ENCODE measurements around the gene PDX1. TPM values are rescaled to one million over a fixed set of nuclear protein-coding genes. Genes with fewer than 3 reads are reported as not detected.
A peak's percentile ranks its signal among the peaks of the same experiment; 100 is the strongest.

Gene PDX1
- polyA plus RNA-seq, 6 donors from 2014 or later = not detected

DNA sequence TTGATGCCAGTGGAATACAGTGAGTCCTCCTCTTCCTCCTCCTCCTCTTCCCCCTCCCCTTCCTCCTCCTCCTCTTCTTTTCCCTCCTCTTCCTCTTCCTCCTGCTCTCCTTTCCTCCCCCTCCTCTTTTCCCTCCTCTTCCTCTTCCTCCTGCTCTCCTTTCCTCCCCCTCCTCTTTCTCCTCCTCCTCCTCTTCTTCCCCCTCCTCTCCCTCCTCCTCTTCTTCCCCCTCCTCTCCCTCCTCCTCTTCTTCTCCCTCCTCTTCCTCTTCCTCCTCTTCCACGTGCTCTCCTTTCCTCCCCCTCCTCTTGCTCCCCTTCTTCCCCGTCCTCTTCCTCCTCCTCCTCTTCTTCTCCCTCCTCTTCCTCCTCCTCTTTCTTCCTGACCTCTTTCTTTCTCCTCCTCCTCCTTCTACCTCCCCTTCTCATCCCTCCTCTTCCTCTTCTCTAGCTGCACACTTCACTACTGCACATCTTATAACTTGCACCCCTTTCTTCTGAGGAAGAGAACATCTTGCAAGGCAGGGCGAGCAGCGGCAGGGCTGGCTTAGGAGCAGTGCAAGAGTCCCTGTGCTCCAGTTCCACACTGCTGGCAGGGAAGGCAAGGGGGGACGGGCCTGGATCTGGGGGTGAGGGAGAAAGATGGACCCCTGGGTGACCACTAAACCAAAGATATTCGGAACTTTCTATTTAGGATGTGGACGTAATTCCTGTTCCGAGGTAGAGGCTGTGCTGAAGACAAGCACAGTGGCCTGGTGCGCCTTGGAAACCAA is 5.6 kb downstream of the PDX1 start:
- H3K9me3 Mint-ChIP-seq = peaks cover 2 to 52% (median 32%) of the 10 kb centered on the region in 7 donors
- H3K27me3 Mint-ChIP-seq = peaks cover 75 to 96% (median 84%) of the 10 kb centered on the region in 3 donors
- peak overlapping the region in 4 of 6 donors; percentile 55 to 94 (median 78) for H3K27ac Mint-ChIP-seq
- H3K36me3 Mint-ChIP-seq = peaks cover 0 to 30% of the 10 kb centered on the region in 2 donors
- ATAC-seq (ENCODE audit: low read depth in 2 of 2) (no peak), DNase-seq (no peak)
- peak overlapping the region in 4 of 8 donors; percentile 21 to 82 (median 59) for H3K4me3 Mint-ChIP-seq
- peaks cover 46 to 62% (median 51%) of the 10 kb centered on the region in 3 donors for H3K4me1 Mint-ChIP-seq

DNA sequence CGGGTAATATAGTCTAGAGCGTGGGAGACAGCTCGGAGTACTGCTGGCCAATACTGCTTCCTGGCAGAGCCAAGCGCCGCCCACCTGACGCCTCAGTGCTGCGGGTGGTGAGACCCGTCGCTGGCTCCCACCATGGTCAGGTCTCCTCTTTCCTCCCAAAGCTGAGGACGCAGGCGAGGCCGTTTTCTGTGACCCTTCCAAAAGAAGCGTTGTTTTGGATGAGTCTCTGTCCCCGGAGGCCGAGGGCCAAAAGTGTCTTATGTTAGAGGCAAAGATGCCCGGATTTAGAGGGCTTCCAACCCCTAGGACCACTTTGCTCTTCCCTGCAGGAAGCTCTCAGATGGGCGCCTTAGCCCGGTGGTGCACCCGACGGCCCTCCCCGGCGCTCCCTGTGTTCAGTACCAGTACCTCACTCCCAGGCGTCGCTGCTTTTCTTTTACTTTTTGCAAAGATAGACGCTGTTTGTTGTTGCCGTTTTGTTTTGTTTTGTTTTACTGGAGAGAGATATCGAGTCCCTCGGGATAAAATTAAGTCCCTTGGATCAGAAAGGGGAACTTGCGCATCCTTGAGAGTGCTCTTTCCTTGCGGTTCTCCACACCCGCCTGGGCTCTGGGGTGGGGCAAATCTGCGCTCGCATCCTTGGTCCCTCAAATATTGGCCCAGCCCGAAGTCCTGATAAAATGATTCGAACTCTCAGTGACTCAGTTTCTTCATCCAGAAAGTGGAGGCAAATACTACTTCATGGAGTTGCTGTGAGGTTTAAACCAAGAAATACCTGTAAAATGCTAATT is 7.0 kb downstream of the PDX1 start:
- H3K36me3 Mint-ChIP-seq = peaks cover 0 to 30% of the 10 kb centered on the region in 2 donors
- no peak for ATAC-seq (ENCODE audit: low read depth in 2 of 2)
- peaks cover 39 to 52% (median 43%) of the 10 kb centered on the region in 3 donors for H3K4me1 Mint-ChIP-seq
- peak overlapping the region; percentile 7 to 82 (median 56) for H3K4me3 Mint-ChIP-seq
- peaks cover 83 to 97% (median 92%) of the 10 kb centered on the region in 3 donors for H3K27me3 Mint-ChIP-seq
- no peak for DNase-seq
- H3K27ac Mint-ChIP-seq = peak overlapping the region in 4 of 6 donors; percentile 77 to 94 (median 84)
- H3K9me3 Mint-ChIP-seq = peaks cover 2 to 52% (median 35%) of the 10 kb centered on the region in 7 donors

DNA sequence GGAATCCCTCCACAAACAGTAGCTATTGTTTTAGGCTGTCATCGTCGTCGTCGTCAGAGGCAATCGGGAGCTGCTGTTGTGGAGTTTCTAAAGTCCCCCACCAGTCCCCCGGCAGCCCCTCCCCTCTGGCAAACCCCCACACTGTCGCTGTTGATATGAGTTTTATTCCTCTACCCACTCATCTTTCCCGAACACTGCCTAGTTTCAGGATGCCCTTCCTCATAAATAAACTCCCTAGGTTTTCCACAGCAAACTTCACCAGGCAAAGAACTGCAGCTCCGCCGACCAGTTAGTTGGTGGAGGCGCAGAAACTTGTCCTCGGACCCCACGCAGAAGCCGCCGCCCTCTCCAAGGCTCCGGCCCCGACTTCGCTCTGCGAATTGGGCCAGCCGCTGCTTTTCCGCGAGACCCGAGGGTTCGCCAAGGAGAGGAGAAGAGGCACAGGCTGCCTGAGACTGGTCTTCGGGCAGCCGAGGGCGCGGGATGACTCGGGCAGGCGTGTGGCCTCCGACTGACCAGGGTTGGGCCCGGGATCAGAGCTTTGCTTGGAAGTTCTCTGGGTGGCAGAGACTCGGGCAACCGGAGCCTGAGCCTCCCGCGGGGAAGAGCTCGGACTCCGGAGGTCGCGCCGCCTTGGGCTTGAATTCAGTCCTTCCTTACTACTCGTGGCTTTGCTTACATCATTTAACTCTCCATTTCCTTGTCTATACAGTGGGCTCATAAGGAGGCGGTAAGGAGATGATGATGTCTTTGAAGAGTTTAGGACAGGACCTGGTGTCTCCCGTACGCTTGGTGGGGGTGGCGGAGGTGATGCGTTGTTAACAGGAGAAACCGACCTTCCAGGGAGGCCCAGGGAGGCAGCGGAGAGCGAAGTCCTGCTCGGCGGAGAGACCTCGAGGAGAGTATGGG is 7.9 kb downstream of the PDX1 start:
- Mint-ChIP-seq H3K27ac (peak overlapping the region in 4 of 6 donors; percentile 77 to 94 (median 84)), H3K4me3 (peak overlapping the region; percentile 38 to 82 (median 74)), H3K36me3 (peaks cover 0 to 30% of the 10 kb centered on the region in 2 donors), H3K4me1 (peaks cover 36 to 46% (median 38%) of the 10 kb centered on the region in 3 donors), H3K9me3 (peaks cover 2 to 49% (median 35%) of the 10 kb centered on the region in 7 donors), H3K27me3 (peaks cover 81 to 96% (median 90%) of the 10 kb centered on the region in 3 donors)
- no peak for DNase-seq
- ATAC-seq (ENCODE audit: low read depth in 2 of 2) = no peak

DNA sequence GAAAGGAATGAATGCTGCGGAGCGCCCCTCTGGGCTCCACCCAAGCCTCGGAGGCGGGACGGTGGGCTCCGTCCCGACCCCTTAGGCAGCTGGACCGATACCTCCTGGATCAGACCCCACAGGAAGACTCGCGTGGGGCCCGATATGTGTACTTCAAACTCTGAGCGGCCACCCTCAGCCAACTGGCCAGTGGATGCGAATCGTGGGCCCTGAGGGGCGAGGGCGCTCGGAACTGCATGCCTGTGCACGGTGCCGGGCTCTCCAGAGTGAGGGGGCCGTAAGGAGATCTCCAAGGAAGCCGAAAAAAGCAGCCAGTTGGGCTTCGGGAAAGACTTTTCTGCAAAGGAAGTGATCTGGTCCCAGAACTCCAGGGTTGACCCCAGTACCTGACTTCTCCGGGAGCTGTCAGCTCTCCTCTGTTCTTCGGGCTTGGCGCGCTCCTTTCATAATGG is 8.6 kb downstream of the PDX1 start:
- Mint-ChIP-seq H3K4me3 (peak overlapping the region in 6 of 8 donors; percentile 10 to 82 (median 78)), H3K36me3 (peaks cover 0 to 30% of the 10 kb centered on the region in 2 donors), H3K4me1 (peaks cover 35 to 40% (median 36%) of the 10 kb centered on the region in 3 donors), H3K27me3 (peaks cover 78 to 90% (median 86%) of the 10 kb centered on the region in 3 donors), H3K27ac (peak overlapping the region in 3 of 6 donors; percentile 71 to 91 (median 90)), H3K9me3 (peaks cover 2 to 42% (median 29%) of the 10 kb centered on the region in 7 donors)
- no peak for ATAC-seq (ENCODE audit: low read depth in 2 of 2)
- no peak for DNase-seq

DNA sequence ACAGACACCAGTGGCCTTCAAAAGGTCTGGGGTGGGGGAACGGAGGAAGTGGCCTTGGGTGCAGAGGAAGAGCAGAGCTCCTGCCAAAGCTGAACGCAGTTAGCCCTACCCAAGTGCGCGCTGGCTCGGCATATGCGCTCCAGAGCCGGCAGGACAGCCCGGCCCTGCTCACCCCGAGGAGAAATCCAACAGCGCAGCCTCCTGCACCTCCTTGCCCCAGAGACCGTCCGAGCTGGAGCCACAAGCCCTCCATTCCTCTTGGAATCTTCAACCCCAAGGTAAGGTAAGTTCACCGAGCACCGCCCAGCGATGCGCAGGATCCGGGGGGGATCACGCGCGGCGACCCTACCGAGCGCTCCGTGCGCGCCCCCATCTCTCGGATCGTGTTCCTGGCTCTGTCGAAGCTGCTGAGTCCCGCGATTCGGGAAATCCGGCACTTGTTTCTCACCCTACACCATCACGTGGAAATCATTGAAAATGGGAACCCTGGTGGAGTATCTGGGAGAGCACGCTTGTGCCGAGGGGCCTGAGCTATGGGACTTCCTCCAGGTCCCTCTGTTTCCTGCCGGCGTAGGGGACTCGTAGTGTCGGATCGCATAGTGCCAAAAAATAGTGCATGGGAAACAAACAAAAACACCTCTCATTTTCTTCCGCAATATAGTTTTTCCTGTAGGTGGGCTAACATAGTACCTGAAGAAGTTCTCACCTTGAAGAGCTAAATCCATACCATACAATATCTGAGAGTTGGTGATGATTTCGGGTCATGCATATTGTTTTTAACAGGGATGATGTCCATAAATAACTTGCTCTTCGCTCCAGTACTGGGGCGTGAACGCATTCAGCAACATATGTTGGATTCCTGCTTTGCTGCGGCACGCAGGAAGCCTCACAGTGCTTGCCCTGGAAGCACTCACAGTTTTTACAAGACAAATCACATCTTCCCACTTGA is 9.3 kb downstream of the PDX1 start:
- ATAC-seq (ENCODE audit: low read depth in 2 of 2) (no peak), DNase-seq (no peak)
- Mint-ChIP-seq H3K4me1 (peaks cover 28 to 35% (median 29%) of the 10 kb centered on the region in 3 donors), H3K36me3 (peaks cover 0 to 26% of the 10 kb centered on the region in 2 donors), H3K27ac (peak overlapping the region in 3 of 6 donors; percentile 71 to 88 (median 71)), H3K4me3 (peak overlapping the region in 4 of 8 donors; percentile 15 to 44 (median 36)), H3K9me3 (peaks cover 2 to 40% (median 24%) of the 10 kb centered on the region in 7 donors), H3K27me3 (peaks cover 77 to 90% (median 86%) of the 10 kb centered on the region in 3 donors)

DNA sequence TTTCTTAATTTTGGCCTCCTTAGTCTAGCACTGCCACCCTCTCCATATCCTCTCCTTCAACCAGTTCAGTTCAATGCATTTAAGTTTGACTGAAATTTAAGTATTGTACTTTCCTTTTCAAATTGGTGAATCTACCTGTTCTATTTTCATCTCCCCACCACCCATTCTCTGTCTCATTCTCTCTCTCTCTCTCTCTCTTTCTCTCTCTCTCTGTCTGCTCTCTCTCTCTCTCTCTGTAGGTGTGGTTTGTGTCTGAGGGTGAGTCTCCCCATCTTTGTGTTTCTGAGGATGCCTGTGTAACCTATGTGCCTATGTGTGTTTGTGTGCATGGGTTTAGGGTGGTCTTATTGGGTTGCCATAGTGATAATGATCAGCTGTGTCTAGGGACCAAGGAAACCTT is 10.1 kb downstream of the PDX1 start:
- ATAC-seq (ENCODE audit: low read depth in 2 of 2) = no peak
- Mint-ChIP-seq H3K27me3 (peaks cover 72 to 86% (median 81%) of the 10 kb centered on the region in 3 donors), H3K36me3 (peaks cover 0 to 24% of the 10 kb centered on the region in 2 donors), H3K4me3 (peak overlapping the region in 2 of 8 donors; percentile 39 to 57), H3K4me1 (peaks cover 25 to 35% (median 25%) of the 10 kb centered on the region in 3 donors), H3K27ac (peak overlapping the region in 1 of 6 donors; percentile 76), H3K9me3 (peaks cover 2 to 40% (median 24%) of the 10 kb centered on the region in 7 donors)
- no peak for DNase-seq

DNA sequence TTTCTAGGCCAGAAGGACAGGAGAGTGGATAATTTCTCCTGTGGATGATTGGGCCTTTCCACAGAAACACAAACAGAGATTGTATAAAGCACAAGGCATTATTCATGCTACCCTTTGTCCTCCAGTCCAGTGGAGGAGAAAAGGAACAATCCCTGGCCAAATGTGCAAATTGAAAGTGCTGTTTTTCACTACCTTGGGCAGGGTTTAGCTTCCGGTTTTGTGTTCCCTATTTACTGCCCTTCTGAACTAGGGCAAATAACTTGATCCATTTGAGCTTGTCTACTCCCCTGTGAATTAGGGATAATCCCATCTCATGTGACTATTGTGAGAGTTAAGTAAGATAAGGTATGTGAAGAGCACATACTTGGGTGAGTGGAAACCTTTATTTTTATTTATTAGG is 13.3 kb downstream of the PDX1 start:
- peaks cover 6 to 10% (median 10%) of the 10 kb centered on the region in 3 donors for H3K4me1 Mint-ChIP-seq
- H3K27me3 Mint-ChIP-seq = peaks cover 50 to 65% (median 51%) of the 10 kb centered on the region in 3 donors
- ATAC-seq (ENCODE audit: low read depth in 2 of 2) (no peak), DNase-seq (no peak)
- H3K36me3 Mint-ChIP-seq = peaks cover 0 to 3% of the 10 kb centered on the region in 2 donors
- peaks cover under 1 to 18% (median 12%) of the 10 kb centered on the region in 7 donors for H3K9me3 Mint-ChIP-seq
- H3K27ac Mint-ChIP-seq = no peak overlapping the region
- H3K4me3 Mint-ChIP-seq = no peak overlapping the region

DNA sequence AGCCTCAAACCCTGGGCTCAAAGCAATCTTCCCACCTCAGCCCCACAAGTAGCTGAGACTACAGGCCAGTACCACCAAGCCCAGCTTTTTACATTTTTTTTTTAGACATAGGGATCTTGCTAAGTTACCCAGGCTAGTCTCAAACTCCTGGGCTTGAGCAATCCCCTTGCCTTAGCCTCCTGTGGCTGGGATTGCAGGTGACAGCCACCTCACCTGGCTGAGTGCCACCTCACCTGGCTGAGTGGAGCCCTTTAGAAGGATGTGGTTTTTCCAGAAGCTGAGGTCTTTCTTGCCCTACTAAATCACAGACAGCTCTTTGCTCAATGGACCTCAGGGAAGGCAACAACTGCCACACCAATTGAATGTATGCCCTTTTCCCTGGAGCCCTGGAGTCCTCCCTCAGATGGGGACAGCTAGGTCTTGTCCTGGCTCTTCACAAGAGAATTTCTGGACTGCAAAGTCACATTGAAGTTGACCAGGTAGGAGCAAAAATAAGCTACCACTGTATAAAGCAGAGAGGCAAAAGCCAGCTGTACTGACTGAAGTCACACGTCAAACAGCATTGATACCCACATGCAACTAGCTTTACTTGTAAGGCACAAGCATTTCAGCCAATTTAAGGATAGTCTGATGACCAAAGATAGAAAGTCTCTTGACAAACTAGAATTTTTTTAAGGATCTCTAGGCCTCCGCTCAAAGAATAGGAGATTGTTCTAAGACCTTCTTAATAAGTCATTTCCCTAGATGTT is 14.0 kb downstream of the PDX1 start:
- Mint-ChIP-seq H3K36me3 (no peaks in the 10 kb centered on the region), H3K4me3 (no peak overlapping the region), H3K27me3 (peaks cover 43 to 59% (median 46%) of the 10 kb centered on the region in 3 donors), H3K9me3 (peaks cover 0 to 17% (median 11%) of the 10 kb centered on the region in 7 donors), H3K4me1 (peaks cover 4 to 6% (median 4%) of the 10 kb centered on the region in 3 donors), H3K27ac (no peak overlapping the region)
- DNase-seq (no peak), ATAC-seq (ENCODE audit: low read depth in 2 of 2) (no peak)

DNA sequence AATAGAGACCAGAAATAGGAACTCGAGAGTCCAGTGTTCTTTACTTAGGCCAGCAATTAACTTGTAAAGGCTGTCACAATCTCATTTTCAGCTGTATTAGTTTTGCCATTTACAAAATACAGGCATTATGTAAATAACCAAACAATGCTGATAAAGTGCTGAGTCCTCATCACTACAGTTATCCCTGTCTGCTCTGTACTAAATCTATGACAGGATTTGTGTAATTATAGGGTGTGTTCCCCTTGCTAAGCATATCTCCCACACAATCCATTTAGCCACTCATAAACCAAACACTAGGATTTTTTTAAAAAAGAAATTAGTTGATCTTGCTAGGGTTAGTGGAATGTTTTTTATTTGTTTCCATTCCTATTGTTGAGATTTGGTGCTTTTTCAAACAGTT is 23.2 kb downstream of the PDX1 start:
- no peak for ATAC-seq (ENCODE audit: low read depth in 2 of 2)
- Mint-ChIP-seq H3K4me3 (no peak overlapping the region), H3K9me3 (peaks cover 5 to 37% (median 20%) of the 10 kb centered on the region in 7 donors), H3K27me3 (peaks cover 36 to 69% (median 40%) of the 10 kb centered on the region in 3 donors), H3K4me1 (no peaks in the 10 kb centered on the region), H3K27ac (no peak overlapping the region), H3K36me3 (peaks cover 13 to 15% of the 10 kb centered on the region in 2 donors)
- DNase-seq = no peak

DNA sequence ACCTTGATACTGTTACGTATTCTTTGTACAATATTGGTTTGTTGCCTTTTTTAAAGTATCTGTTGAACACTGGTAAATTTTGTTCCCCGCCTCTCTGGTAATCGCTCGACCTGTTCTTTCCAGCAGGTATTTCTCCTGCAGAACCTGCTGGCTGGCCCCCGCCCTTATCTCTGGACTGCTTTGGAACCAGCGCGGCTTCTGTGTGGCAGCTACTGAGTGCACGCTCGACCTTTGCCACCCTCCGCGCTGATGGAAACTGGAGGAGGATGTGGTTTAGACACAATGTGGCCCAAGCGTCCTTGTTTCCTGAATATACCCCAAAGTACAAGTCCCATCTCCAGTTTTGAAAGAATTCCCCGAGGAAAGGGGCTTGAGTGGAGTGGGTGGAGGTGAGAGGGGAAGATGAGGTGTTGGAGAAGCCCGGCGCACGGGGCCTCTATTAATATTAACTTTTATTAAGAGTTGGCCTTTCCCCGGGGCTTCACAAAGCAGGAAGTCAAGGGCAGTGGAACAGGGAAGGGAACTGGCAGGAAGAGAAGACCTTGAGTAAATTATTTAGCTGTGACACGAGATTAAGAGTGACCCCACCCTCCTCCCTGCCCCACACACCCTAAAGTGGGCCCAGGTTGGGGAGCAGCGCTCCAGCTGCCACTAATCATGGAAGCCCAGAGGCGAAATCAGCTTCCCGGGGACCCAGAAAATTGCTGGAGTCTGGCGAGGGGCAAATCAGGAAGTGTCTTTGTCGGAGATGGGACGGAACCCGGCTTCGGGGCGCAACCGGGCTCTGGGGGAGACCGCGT is 33.3 kb downstream of the PDX1 start:
- ATAC-seq (ENCODE audit: low read depth in 2 of 2) = peak in 1 of 2 donors; percentile 5
- Mint-ChIP-seq H3K4me3 (peak overlapping the region; percentile 78 to 87 (median 82)), H3K36me3 (no peaks in the 10 kb centered on the region), H3K27me3 (peaks cover 63 to 72% (median 70%) of the 10 kb centered on the region in 3 donors), H3K9me3 (peaks cover 4 to 25% (median 12%) of the 10 kb centered on the region in 7 donors), H3K27ac (peak overlapping the region in 5 of 6 donors; percentile 45 to 98 (median 75)), H3K4me1 (peaks cover 5 to 15% (median 11%) of the 10 kb centered on the region in 3 donors)
- no peak for DNase-seq
